Measurements from ENCODE around the gene VIL1. TPM values are rescaled to one million over a fixed set of nuclear protein-coding genes. Genes with fewer than 3 reads are reported as not detected.

Gene VIL1
- total RNA-seq, 1 donor from 2014 or later: not detected

DNA sequence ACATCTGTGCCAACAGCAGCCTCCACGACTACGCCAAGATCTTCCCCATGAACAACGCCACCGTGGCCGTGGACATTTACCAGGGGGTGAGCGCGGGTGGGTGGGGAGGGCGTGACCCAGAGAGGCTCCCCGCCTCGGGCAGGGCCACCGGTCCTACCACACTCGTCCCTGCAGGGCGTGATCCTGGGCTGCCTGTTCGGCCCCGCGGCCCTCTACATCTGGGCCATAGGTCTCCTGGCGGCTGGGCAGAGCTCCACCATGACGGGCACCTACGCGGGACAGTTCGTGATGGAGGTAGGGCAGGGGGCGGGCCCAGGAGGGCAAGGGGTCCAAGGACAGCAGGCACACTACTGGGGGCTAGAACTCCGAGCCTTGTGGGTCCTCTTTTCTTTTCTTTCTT is 27.7 kb upstream of the VIL1 start:
- peaks cover 10% of the 10 kb centered on the region for H3K4me1 Mint-ChIP-seq (ENCODE audit: unreplicated experiment)
- no peaks in the 10 kb centered on the region for H3K36me3 Mint-ChIP-seq (ENCODE audit: unreplicated experiment)
- H3K27me3 Mint-ChIP-seq (ENCODE audit: unreplicated experiment): no peaks in the 10 kb centered on the region
- no peak overlapping the region for H3K27ac Mint-ChIP-seq (ENCODE audit: unreplicated experiment)
- TF ChIP-seq, protein P1, sequence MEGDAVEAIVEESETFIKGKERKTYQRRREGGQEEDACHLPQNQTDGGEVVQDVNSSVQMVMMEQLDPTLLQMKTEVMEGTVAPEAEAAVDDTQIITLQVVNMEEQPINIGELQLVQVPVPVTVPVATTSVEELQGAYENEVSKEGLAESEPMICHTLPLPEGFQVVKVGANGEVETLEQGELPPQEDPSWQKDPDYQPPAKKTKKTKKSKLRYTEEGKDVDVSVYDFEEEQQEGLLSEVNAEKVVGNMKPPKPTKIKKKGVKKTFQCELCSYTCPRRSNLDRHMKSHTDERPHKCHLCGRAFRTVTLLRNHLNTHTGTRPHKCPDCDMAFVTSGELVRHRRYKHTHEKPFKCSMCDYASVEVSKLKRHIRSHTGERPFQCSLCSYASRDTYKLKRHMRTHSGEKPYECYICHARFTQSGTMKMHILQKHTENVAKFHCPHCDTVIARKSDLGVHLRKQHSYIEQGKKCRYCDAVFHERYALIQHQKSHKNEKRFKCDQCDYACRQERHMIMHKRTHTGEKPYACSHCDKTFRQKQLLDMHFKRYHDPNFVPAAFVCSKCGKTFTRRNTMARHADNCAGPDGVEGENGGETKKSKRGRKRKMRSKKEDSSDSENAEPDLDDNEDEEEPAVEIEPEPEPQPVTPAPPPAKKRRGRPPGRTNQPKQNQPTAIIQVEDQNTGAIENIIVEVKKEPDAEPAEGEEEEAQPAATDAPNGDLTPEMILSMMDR (IDR thresholded peaks at IDR 0.05): no peak
- no peak for DNase-seq (ENCODE audit: extremely low spot score, unreplicated experiment)
- H3K9me3 Mint-ChIP-seq (ENCODE audit: unreplicated experiment): no peaks in the 10 kb centered on the region
- H3K4me3 Mint-ChIP-seq (ENCODE audit: unreplicated experiment): no peak overlapping the region

DNA sequence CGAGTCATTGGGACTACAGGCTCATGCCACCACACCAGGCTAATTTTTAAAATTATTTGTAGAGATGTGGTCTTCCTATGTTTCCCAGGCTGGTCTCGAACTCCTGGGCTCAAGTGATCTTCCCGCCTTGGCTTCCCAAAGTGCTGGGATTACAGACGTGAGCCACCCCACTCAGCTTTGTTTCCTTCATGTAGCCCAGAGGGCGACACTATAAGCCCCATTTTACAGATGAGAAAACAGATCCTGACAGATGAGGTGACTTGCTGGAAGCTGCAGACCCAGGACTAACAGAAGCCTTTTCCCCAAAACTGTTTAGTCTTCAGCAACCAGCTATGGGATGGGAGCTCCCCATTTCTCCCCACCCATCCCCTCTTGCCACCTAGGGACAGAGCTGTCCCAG is 26.5 kb upstream of the VIL1 start:
- H3K27me3 Mint-ChIP-seq (ENCODE audit: unreplicated experiment): no peaks in the 10 kb centered on the region
- TF ChIP-seq, protein P1 (IDR thresholded peaks at IDR 0.05): no peak
- no peak overlapping the region for H3K27ac Mint-ChIP-seq (ENCODE audit: unreplicated experiment)
- DNase-seq (ENCODE audit: extremely low spot score, unreplicated experiment): no peak
- no peaks in the 10 kb centered on the region for H3K36me3 Mint-ChIP-seq (ENCODE audit: unreplicated experiment)
- H3K4me1 Mint-ChIP-seq (ENCODE audit: unreplicated experiment): peaks cover 14% of the 10 kb centered on the region
- no peaks in the 10 kb centered on the region for H3K9me3 Mint-ChIP-seq (ENCODE audit: unreplicated experiment)
- no peak overlapping the region for H3K4me3 Mint-ChIP-seq (ENCODE audit: unreplicated experiment)

DNA sequence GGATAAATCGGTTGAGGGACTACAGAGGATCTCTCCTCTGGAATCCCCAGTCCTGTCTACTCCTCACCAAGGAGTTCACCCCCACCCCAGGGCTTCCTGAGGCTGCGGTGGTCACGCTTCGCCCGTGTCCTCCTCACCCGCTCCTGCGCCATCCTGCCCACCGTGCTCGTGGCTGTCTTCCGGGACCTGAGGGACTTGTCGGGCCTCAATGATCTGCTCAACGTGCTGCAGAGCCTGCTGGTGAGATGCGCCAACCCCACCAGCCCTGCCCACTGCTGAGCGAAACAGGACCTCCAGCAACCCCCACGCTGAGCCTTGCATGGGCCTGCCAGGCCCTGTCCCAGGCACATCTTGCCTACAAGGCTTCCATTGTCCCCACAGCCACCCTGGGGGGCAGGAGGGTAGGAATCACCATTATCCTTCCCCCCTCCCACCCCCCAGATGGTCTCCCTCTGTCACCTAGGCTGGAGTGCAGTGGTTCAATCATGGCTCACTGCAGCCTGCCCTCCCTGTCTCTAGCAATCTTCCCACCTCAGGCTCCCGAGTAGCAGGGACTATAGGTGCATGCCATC is 25.9 kb upstream of the VIL1 start:
- no peaks in the 10 kb centered on the region for H3K36me3 Mint-ChIP-seq (ENCODE audit: unreplicated experiment)
- no peaks in the 10 kb centered on the region for H3K27me3 Mint-ChIP-seq (ENCODE audit: unreplicated experiment)
- no peak for DNase-seq (ENCODE audit: extremely low spot score, unreplicated experiment)
- TF ChIP-seq, protein P1 (IDR thresholded peaks at IDR 0.05): no peak
- no peaks in the 10 kb centered on the region for H3K9me3 Mint-ChIP-seq (ENCODE audit: unreplicated experiment)
- no peak overlapping the region for H3K4me3 Mint-ChIP-seq (ENCODE audit: unreplicated experiment)
- no peak overlapping the region for H3K27ac Mint-ChIP-seq (ENCODE audit: unreplicated experiment)
- peaks cover 20% of the 10 kb centered on the region for H3K4me1 Mint-ChIP-seq (ENCODE audit: unreplicated experiment)

DNA sequence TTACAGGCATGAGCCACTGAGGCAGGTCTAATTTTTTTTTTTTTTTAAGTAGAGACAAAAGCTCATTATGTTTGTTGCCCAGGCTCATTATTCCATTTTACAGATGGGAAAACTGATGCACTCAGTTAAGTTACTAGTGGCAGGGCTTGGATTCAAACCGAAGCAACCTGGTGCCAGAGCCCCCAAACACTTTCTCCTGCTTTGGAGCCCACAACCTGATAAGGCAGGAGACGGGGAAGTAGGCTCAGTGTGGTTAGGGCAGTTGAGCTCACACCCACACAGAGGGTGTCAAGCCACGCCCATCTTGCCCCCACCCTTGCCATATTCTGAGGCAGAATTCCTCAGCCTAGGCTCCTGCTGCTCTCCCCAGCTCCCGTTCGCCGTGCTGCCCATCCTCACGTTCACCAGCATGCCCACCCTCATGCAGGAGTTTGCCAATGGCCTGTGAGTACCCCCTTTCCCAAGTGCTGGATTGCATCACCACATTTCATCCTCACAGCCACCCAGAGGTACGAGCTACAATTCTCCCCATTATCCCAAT is 25.1 kb upstream of the VIL1 start:
- Mint-ChIP-seq H3K27ac (ENCODE audit: unreplicated experiment) (no peak overlapping the region), H3K36me3 (ENCODE audit: unreplicated experiment) (no peaks in the 10 kb centered on the region), H3K4me1 (ENCODE audit: unreplicated experiment) (peaks cover 21% of the 10 kb centered on the region), H3K9me3 (ENCODE audit: unreplicated experiment) (no peaks in the 10 kb centered on the region), H3K27me3 (ENCODE audit: unreplicated experiment) (no peaks in the 10 kb centered on the region), H3K4me3 (ENCODE audit: unreplicated experiment) (no peak overlapping the region)
- no peak for DNase-seq (ENCODE audit: extremely low spot score, unreplicated experiment)
- TF ChIP-seq, protein P1 (IDR thresholded peaks at IDR 0.05): no peak

DNA sequence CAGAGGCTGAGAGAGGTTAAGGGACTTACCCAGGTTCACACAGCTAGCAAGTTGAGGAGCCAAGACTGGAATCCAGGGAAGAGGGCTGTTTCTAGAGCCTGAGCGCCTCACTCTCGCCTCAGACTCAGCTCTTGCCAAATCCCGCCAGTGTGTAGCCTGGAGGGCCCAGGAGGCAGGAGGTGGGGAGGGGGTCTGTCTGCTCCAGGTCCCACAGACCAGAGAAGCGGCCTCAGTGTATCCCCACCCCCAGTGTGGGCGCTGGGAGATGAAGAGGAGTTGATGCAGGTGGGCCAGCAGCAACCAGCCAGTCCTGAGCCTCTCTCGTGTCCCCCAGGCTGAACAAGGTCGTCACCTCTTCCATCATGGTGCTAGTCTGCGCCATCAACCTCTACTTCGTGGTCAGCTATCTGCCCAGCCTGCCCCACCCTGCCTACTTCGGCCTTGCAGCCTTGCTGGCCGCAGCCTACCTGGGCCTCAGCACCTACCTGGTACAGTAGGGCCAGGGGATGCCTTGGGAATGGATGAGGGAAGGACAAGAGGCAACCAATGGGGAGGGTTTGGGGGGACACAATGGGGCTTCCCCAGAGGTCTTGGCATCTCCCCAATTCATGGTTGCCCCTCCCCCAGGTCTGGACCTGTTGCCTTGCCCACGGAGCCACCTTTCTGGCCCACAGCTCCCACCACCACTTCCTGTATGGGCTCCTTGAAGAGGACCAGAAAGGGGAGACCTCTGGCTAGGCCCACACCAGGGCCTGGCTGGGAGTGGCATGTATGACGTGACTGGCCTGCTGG is 24.4 kb upstream of the VIL1 start:
- TF ChIP-seq, protein P1 (IDR thresholded peaks at IDR 0.05): no peak
- peak overlapping the region; percentile 10 for H3K27ac Mint-ChIP-seq (ENCODE audit: unreplicated experiment)
- DNase-seq (ENCODE audit: extremely low spot score, unreplicated experiment): no peak
- H3K27me3 Mint-ChIP-seq (ENCODE audit: unreplicated experiment): no peaks in the 10 kb centered on the region
- H3K4me1 Mint-ChIP-seq (ENCODE audit: unreplicated experiment): peaks cover 24% of the 10 kb centered on the region
- H3K36me3 Mint-ChIP-seq (ENCODE audit: unreplicated experiment): no peaks in the 10 kb centered on the region
- no peak overlapping the region for H3K4me3 Mint-ChIP-seq (ENCODE audit: unreplicated experiment)
- H3K9me3 Mint-ChIP-seq (ENCODE audit: unreplicated experiment): no peaks in the 10 kb centered on the region
